ENCODE results near the gene JAG2.

Gene JAG2

GRCh38 chr14:105092171-105093037, 76.2 kb downstream of the JAG2 start:
- TF ChIP-seq CTCF (IDR thresholded peaks at IDR 0.05; ENCODE audit: control insufficient read depth, insufficient read depth, low read depth, low read length, missing control alignments) = no peak
- DNase-seq (ENCODE audit: low read depth) = no peak
- peak overlapping the region; percentile 64 for H3K4me3 ChIP-seq (ENCODE audit: control insufficient read depth, low read depth, low read length)

- DNase-seq (ENCODE audit: low read depth) = no peak
- no peak for TF ChIP-seq CTCF (IDR thresholded peaks at IDR 0.05; ENCODE audit: control insufficient read depth, insufficient read depth, low read depth, low read length, missing control alignments)
- no peak overlapping the region for H3K4me3 ChIP-seq (ENCODE audit: control insufficient read depth, low read depth, low read length)
Measured at GRCh38 chr14:105091517-105092170, 76.9 kb downstream of the JAG2 start.

GRCh38 chr14:105091054-105091516, 77.5 kb downstream of the JAG2 start:
- H3K4me3 ChIP-seq (ENCODE audit: control insufficient read depth, low read depth, low read length) = no peak overlapping the region
- no peak for TF ChIP-seq CTCF (IDR thresholded peaks at IDR 0.05; ENCODE audit: control insufficient read depth, insufficient read depth, low read depth, low read length, missing control alignments)
- DNase-seq (ENCODE audit: low read depth) = no peak

All from AG09309 (cell line).